GM12891 (cell line): ENCODE results near the gene ZFP64.

ENCODE experiments used
- POLR2A ChIP-seq: IDR thresholded peaks from 2 replicates; pipeline ENCODE4 v1.6.1; 2011; ENCODE audit warnings: low read depth, low read length, control low read depth
- POLR2AphosphoS5 ChIP-seq: IDR thresholded peaks from 2 replicates; pipeline ENCODE4 v1.6.1; 2011; ENCODE audit warnings: low read depth, low read length, control low read depth
- POU2F2 ChIP-seq: IDR thresholded peaks from 2 replicates; pipeline ENCODE4 v1.6.1; 2011; ENCODE audit warnings: low read depth, mild to moderate bottlenecking, control low read depth, low read length, moderate library complexity
- SPI1 ChIP-seq: IDR thresholded peaks from 2 replicates; pipeline ENCODE4 v1.6.1; 2011; ENCODE audit warnings: low read depth, low read length, control low read depth

GRCh38 chr20:52139986-52140385 lies 51.6 kb downstream of the ZFP64 start:
- no peak for TF ChIP-seq SPI1
- no peak for TF ChIP-seq POLR2A
- no peak for TF ChIP-seq POU2F2
- no peak for TF ChIP-seq POLR2AphosphoS5
